A204.1 (cell line): ENCODE results near the gene SH3D19.
"Not testable (repeated sequence)": the region's sequence is repeated elsewhere in the genome, so short reads cannot be mapped to it uniquely, and the experiment has no call there.

Experiments
- FAIRE-seq: peaks from 2 replicates; lab custom pipeline; 2012; peaks lifted over from hg19 to GRCh38; lab: Jason Lieb, UNC

Gene SH3D19

GRCh38 chr4:151321586-151321985 lies 3.8 kb downstream of the SH3D19 start:
- no peak for FAIRE-seq

DNA sequence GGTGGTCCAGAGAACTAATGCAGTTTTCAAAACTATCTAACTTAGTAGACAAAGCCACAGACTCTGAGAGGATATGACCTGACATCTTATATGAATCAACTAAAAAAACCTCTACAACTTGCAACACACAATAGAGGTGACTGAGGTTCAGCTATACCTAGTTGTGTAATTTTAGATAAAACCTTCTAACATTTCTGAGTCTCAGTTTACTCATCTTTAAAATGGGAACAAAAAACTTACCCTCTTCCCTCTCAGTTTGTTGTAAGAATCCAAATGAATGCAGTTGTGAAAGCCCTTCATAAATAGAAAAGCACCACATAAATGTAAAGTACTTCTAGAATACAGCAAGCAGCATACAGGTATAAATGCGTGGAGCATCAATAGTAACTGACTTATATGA lies 5.9 kb downstream of the SH3D19 start:
- no peak for FAIRE-seq

DNA sequence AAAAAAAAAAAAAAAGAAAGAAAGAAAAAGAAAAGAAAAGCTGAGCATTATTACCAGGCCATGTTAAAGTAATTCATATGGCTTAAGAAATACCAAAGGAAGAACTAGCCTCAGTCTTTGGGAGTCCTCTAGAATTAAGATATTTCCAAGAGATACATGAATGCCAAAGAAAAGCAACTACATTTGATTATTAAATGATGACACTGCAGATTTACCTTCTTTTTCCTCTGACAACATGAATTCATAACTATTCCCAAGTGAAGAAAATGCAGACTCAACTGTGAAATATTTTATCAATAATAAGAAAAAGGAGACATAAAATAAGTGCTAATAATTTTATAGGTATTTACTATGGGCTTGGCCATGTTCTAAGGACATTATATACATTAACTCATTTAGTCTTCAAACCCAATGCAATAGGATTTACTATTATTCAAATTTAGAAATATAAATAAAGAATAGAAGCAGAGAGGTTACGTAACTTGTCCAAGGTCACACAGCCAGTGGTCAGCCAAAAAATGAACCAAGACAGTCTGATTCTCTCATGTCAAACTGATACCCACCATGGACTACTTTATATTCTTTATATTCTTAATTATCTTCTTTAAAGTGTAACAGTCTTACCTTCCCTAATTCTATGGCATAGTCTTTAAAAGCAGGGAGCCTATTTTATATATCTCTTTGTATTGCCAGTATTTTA lies 6.9 kb downstream of the SH3D19 start:
- FAIRE-seq = no peak

DNA sequence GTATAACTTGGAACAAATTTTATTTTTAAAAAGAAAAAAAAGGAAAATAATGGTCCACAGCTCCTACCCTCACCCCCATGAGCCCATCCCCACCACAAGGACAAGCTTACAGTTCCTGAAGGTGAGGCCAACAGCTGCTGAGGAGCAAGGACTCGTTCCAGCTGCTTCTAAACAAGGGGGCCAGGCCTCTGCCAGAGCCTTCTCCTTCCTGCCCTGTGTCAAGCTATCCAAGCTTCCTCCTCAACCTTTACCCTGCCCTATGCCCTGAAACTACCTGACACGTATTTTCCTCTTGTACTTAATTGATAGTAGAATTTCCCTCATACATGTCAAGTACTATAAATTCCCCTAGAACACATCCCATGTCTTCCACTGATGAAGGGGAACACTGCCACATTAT lies 8.8 kb downstream of the SH3D19 start:
- no peak for FAIRE-seq

GRCh38 chr4:151315212-151315886 lies 10.1 kb downstream of the SH3D19 start:
- no peak for FAIRE-seq

- no peak for FAIRE-seq
These were observed 10.9 kb downstream of the SH3D19 start for GRCh38 chr4:151314479-151314878.

- FAIRE-seq = no peak
These were observed 11.4 kb downstream of the SH3D19 start for GRCh38 chr4:151314010-151314355.

DNA sequence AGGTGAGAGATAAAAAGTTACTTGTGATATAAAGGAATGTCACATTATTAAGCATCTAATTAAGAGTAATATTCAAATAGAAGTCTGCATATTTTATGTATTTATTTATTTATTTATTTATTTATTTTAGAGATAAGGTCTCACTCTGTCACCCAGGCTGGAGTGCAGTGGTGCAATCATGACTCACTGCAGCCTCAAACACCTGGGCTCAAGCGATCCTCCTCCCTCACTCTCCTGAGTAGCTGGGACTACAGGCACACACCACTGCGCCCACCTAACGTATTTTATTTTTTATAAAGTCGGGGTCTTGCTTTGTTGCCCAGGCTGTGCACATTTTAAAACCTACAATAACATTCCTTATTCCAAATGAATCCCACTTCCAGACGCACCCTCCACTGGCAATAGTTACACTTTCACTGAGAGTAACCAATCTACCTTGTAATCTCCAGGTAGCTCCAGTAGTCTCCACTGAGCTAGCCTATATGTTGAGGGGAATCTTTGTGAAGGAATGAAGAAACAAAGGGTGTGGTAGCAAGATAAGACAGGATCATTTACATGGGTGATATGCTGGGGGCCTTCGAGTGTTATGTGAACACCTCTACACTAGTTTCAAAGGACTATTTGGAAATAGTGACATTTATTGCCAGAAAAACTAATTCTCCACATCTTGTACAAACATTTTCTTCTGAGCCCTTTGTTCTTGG lies 11.9 kb downstream of the SH3D19 start:
- FAIRE-seq = no peak

GRCh38 chr4:151310124-151310728 lies 15.2 kb downstream of the SH3D19 start:
- no peak for FAIRE-seq

DNA sequence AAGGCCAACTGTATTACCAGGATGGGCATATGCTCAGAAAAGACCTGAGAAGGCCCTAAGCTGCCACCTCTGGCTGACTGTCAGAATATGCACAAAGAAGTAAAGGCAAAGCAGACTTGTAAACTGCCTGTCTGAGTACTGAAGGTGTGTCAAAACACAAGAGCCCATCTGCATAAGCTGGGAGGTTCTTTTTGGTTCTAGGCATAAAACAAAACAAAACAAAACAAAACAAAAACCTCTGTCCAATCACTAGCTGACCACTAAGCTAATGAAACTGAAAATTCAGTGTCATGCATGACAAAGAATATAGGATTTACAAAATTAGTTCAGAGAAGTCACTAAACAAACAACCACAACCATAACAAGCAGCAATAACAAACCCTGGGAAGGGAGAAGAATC lies 20.6 kb downstream of the SH3D19 start:
- no peak for FAIRE-seq

- FAIRE-seq = no peak
These were observed 21.2 kb downstream of the SH3D19 start for GRCh38 chr4:151304226-151304625.

DNA sequence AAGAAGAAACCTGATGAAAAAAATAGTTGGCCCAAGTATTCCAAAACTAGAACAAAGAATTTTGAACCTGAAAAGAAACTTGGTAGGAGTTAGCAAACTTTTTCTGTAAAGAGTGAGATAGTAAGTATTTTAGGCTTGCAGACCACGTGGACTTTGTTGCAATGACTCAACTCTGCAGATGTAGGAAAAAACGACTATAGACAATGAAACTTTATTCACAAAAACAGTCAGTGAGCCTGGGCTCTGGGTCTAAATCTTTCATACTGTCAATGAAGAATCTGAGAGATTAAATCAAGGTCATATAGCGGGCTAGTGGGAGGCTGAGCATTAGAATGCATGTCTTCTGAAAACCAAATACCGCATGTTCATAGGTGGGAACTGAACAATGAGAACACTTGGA lies 23.0 kb downstream of the SH3D19 start:
- no peak for FAIRE-seq

- no peak for FAIRE-seq
These were observed 28.2 kb downstream of the SH3D19 start for GRCh38 chr4:151297170-151297569.

DNA sequence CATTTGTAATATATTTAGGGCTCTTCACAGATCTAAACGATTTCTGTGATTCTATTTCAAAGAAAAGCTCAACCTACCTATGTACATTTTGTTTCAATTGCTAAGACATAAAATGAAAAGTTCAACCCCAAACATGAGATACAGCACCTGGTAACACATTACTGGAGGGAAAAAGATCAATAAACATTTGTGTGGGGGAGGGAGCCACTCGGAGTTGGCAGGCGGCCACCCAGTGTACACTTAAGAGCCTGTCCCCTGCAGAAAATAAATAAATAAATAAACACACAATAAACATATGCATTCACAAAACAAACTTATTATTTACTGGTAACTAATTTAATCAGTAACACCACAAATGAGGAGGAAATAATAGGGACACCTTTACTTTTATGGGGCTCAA lies 29.2 kb downstream of the SH3D19 start:
- FAIRE-seq = no peak

DNA sequence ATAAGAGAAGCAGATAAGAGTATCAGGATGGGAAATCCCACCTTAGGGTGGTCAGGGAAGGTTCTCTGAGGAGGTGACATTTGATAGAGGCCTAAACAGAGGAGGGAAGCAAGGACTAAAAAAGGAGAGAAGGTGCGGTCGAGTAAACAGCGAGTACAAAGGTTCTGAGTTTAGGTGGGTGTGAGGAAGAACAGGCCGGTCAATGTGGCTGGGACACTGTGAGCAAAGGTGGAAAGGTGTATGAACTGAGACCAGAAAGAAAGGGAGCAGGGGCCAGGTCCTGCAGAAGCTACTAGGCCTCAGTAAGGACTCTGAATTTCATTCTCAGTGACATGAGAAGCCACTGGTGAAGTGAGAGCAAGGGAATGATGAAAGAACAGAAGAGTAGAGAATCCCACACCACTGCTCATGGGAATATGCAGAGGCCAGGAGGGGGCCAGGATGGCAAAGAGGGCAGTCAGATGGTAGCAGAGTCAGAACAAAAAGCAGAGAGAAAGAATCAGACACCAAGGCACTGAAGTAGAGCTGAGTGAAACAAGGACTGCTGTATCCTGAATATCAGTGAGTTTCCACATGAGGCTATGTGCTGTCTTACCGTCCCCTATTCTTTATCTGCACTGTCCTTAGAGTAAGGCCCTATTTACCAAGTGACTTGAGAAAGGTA lies 30.4 kb downstream of the SH3D19 start:
- no peak for FAIRE-seq

- FAIRE-seq = no peak
These were observed 33.4 kb downstream of the SH3D19 start for GRCh38 chr4:151292038-151292437.

DNA sequence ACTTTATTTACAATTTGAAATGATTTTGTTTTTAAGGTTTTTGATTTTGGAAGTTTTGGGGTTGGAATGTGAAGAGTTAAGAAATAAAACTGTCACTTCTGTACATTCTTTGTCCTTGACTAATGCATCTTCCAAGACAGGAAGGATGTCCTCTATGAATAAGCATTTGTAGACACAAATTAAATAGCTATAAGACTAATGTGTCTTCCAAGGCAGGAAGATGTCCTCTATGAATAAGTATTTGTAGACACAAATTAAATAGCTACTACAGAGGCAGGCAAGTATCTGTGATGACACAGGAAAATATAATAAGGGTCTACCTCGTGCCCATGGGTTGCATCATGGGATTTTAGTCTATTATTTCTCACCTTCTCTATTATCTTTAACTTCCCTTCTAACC lies 33.9 kb downstream of the SH3D19 start:
- no peak for FAIRE-seq

GRCh38 chr4:151287409-151287808 lies 38.0 kb downstream of the SH3D19 start:
- no peak for FAIRE-seq

DNA sequence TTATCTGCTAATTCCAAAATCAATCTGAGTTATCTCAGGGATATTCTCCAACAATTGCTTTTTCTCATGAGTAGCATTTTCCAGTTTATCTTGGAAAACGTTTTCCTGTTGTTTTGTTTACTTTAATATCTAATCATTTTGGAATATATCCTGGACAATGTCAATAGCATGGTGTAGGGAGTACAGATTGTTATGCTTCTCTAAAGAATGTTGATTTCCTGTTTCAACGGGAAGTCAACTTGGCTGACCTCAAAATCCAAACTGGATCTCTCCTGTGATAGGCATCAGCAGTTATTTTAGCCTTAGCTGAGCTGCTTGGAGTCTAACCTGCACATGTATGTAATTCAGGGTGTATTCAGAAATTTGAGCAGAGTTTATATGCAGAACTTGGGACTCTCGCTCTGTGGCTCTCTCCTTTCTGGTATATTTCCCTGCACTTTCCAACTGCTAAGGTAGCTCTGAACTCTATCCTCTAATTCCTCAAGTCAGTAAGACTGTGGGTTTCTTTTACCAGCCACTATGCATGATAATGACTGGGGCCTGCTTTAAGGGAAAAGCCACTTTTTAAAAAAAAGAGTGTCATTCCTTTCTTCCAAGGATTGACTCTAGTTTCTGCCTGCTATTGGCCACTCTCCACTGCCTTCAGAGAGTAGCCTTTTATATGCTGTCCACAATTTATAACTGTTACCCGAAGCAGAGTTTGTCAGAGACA lies 40.7 kb downstream of the SH3D19 start:
- FAIRE-seq = no peak

GRCh38 chr4:151276787-151277562 lies 48.4 kb downstream of the SH3D19 start, which contains the start of gene PRSS48:
Gene PRSS48, plus strand, starts transcription at chr4:151277161. Its CDS starts 12 bp downstream, at chr4:151277173.
- no peak for FAIRE-seq

GRCh38 chr4:151268905-151269304 lies 56.5 kb downstream of the SH3D19 start:
- not testable (repeated sequence) for FAIRE-seq
